Measurements from ENCODE around the gene DTNA. TPM values are rescaled to one million over a fixed set of nuclear protein-coding genes. Genes with fewer than 3 reads are reported as not detected.

DTNA gene
- total and polyA plus RNA-seq, 2 donors (not counting 1 experiment from before 2014, with no cell fraction given): 38.8 to 49.8 TPM

DNA sequence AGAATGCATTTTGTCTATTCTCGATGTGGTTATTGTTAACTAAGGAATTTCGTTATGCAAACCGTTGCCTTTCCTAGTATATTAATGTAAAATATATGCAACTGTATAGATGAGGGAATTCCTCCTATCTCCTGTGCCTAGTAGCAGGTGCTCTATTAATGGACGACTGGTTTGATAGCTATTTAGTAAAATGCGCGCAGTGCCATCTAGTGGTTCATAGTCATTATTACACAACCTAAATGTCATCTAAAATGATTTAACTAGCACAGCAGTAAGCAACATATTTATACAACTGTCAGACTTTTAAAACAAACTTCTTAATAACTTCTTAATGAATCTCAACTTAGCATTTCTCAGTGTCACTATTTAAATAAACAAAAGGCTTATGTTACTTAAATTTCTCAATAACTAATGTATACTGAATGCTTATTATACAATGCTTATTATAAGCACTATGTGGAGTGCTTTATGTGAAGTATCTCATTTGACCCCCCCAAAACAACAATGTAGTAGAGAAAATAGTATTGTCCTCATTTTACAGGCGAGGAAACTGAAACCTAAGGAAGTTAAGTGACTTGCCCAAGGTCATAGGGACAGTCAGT is 77.9 kb downstream of the DTNA start:
- DNase-seq (ENCODE audit: low read depth in 2 of 2): peak; percentile 53 to 76

GRCh38 chr18:34789768-34790344 is 79.8 kb downstream of the DTNA start:
- Histone ChIP-seq H3K9me3 (ENCODE audit: control insufficient read depth, insufficient read depth, low read depth, low read length) (no peaks in the 10 kb centered on the region), H3K9ac (ENCODE audit: insufficient read depth, low read length) (no peak overlapping the region), H2AFZ (ENCODE audit: low read length) (no peak overlapping the region), H3K4me1 (ENCODE audit: control insufficient read depth, extremely low read depth, insufficient read depth, low read length) (no peaks in the 10 kb centered on the region), H4K20me1 (ENCODE audit: control insufficient read depth, extremely low read depth, insufficient read depth, low read length) (no peaks in the 10 kb centered on the region), H3K27me3 (ENCODE audit: control insufficient read depth, insufficient read depth, low read length) (no peaks in the 10 kb centered on the region), H3K27ac (ENCODE audit: insufficient read depth, low read length) (no peak overlapping the region), H3K79me2 (ENCODE audit: control insufficient read depth, insufficient read depth, low read length) (no peaks in the 10 kb centered on the region), H3K4me3 (replicated peaks in 1 of 4; ENCODE audit: control extremely low read depth in 1 of 4, insufficient read depth in 1 of 4, low read depth in 3 of 4, low read length in 4 of 4) (no peak overlapping the region), H3K4me2 (ENCODE audit: extremely low read depth, insufficient read depth, low read length) (no peak overlapping the region), H3K36me3 (ENCODE audit: control insufficient read depth, insufficient read depth, low read length) (no peaks in the 10 kb centered on the region)
- DNase-seq (ENCODE audit: low read depth in 2 of 2): peak in 1 of 2 donors; percentile 14
- TF ChIP-seq, protein P1, sequence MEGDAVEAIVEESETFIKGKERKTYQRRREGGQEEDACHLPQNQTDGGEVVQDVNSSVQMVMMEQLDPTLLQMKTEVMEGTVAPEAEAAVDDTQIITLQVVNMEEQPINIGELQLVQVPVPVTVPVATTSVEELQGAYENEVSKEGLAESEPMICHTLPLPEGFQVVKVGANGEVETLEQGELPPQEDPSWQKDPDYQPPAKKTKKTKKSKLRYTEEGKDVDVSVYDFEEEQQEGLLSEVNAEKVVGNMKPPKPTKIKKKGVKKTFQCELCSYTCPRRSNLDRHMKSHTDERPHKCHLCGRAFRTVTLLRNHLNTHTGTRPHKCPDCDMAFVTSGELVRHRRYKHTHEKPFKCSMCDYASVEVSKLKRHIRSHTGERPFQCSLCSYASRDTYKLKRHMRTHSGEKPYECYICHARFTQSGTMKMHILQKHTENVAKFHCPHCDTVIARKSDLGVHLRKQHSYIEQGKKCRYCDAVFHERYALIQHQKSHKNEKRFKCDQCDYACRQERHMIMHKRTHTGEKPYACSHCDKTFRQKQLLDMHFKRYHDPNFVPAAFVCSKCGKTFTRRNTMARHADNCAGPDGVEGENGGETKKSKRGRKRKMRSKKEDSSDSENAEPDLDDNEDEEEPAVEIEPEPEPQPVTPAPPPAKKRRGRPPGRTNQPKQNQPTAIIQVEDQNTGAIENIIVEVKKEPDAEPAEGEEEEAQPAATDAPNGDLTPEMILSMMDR (conservative IDR thresholded peaks at IDR 0.05 in 1 of 2, IDR thresholded peaks at IDR 0.05 in 1 of 2; ENCODE audit: low read depth in 1 of 2, low read length in 2 of 2): peak in 1 of 2 donors; percentile 0
- TF ChIP-seq EZH2 (IDR thresholded peaks at IDR 0.05; ENCODE audit: low read length, missing control alignments): no peak

More for the DNA sequence above, 77.9 kb downstream of the DTNA start:
- TF ChIP-seq EZH2 (IDR thresholded peaks at IDR 0.05; ENCODE audit: low read length, missing control alignments): no peak
- TF ChIP-seq, protein P1 (conservative IDR thresholded peaks at IDR 0.05 in 1 of 2, IDR thresholded peaks at IDR 0.05 in 1 of 2; ENCODE audit: low read depth in 1 of 2, low read length in 2 of 2): peak; percentile 51 to 57
- no peaks in the 10 kb centered on the region for H3K27me3 ChIP-seq (ENCODE audit: control insufficient read depth, insufficient read depth, low read length)
- H4K20me1 ChIP-seq (ENCODE audit: control insufficient read depth, extremely low read depth, insufficient read depth, low read length): no peaks in the 10 kb centered on the region
- H3K36me3 ChIP-seq (ENCODE audit: control insufficient read depth, insufficient read depth, low read length): no peaks in the 10 kb centered on the region
- no peak overlapping the region for H3K4me3 ChIP-seq (replicated peaks in 1 of 4; ENCODE audit: control extremely low read depth in 1 of 4, insufficient read depth in 1 of 4, low read depth in 3 of 4, low read length in 4 of 4)
- no peak overlapping the region for H3K9ac ChIP-seq (ENCODE audit: insufficient read depth, low read length)
- H3K4me1 ChIP-seq (ENCODE audit: control insufficient read depth, extremely low read depth, insufficient read depth, low read length): peaks cover 3% of the 10 kb centered on the region
- no peak overlapping the region for H2AFZ ChIP-seq (ENCODE audit: low read length)
- H3K9me3 ChIP-seq (ENCODE audit: control insufficient read depth, insufficient read depth, low read depth, low read length): no peaks in the 10 kb centered on the region
- no peak overlapping the region for H3K27ac ChIP-seq (ENCODE audit: insufficient read depth, low read length)
- no peaks in the 10 kb centered on the region for H3K79me2 ChIP-seq (ENCODE audit: control insufficient read depth, insufficient read depth, low read length)
- no peak overlapping the region for H3K4me2 ChIP-seq (ENCODE audit: extremely low read depth, insufficient read depth, low read length)

GRCh38 chr18:34794348-34794747 is 84.2 kb downstream of the DTNA start:
- no peak overlapping the region for H3K9ac ChIP-seq (ENCODE audit: insufficient read depth, low read length)
- DNase-seq (ENCODE audit: low read depth in 2 of 2): no peak
- H3K9me3 ChIP-seq (ENCODE audit: control insufficient read depth, insufficient read depth, low read depth, low read length): no peaks in the 10 kb centered on the region
- H3K4me3 ChIP-seq (replicated peaks in 1 of 4; ENCODE audit: control extremely low read depth in 1 of 4, insufficient read depth in 1 of 4, low read depth in 3 of 4, low read length in 4 of 4): no peak overlapping the region
- H4K20me1 ChIP-seq (ENCODE audit: control insufficient read depth, extremely low read depth, insufficient read depth, low read length): no peaks in the 10 kb centered on the region
- H2AFZ ChIP-seq (ENCODE audit: low read length): no peak overlapping the region
- H3K4me2 ChIP-seq (ENCODE audit: extremely low read depth, insufficient read depth, low read length): no peak overlapping the region
- no peaks in the 10 kb centered on the region for H3K36me3 ChIP-seq (ENCODE audit: control insufficient read depth, insufficient read depth, low read length)
- H3K79me2 ChIP-seq (ENCODE audit: control insufficient read depth, insufficient read depth, low read length): no peaks in the 10 kb centered on the region
- H3K4me1 ChIP-seq (ENCODE audit: control insufficient read depth, extremely low read depth, insufficient read depth, low read length): no peaks in the 10 kb centered on the region
- TF ChIP-seq EZH2 (IDR thresholded peaks at IDR 0.05; ENCODE audit: low read length, missing control alignments): no peak
- TF ChIP-seq, protein P1 (conservative IDR thresholded peaks at IDR 0.05 in 1 of 2, IDR thresholded peaks at IDR 0.05 in 1 of 2; ENCODE audit: low read depth in 1 of 2, low read length in 2 of 2): no peak
- H3K27me3 ChIP-seq (ENCODE audit: control insufficient read depth, insufficient read depth, low read length): no peaks in the 10 kb centered on the region
- H3K27ac ChIP-seq (ENCODE audit: insufficient read depth, low read length): no peak overlapping the region

Measured in fibroblast of lung (primary cell).